HG02938 (cell line): Measurements from ENCODE around the gene ST6GALNAC5.
"Not testable (repeated sequence)": the region's sequence is repeated elsewhere in the genome, so short reads cannot be mapped to it uniquely, and the experiment has no call there.

ENCODE experiments used
- ATAC-seq: cut with Tn5 transposase; IDR thresholded peaks from one replicate; pipeline ENCODE4 v1.9.1; 2021; ENCODE audit warnings: mild to moderate bottlenecking, moderate library complexity; ENCODE audit not compliant: unreplicated experiment

ST6GALNAC5 gene

DNA sequence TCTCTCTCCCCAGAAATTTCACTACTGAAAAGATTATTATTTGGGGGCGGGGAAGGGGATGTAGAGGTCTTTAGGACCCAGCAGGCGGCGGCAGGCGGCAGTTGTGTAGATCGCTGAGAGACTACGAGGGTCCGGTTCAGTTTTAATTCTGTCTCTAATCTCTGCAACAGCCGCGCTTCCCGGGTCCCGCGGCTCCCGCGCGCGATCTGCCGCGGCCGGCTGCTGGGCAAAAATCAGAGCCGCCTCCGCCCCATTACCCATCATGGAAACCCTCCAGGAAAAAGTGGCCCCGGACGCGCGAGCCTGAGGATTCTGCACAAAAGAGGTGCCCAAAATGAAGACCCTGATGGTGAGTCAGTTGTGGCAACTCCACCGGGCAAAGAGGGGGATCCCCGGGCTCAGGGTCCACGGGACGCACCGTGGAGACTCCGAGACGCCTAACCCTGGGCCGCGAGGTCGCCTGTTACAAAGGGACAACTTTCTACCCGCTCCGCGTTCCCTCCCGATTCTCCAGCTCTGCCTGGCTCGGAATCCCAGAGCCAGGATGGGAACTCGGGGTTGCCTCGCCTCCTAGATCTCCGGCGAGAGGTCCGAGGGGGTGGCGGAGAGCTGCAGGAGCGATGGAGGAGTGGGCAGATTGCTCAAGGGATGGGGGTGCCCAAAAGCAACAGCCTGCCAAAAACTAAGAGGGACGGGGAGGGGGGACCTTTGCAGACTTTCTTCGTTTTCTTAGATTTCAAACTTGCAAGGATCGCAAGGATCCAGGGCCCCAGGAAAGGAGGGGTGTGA, at the start of gene ST6GALNAC5:
ST6GALNAC5 (plus strand) TSS at position 139 of the 789 bp plus-strand sequence.
- no peak for ATAC-seq

DNA sequence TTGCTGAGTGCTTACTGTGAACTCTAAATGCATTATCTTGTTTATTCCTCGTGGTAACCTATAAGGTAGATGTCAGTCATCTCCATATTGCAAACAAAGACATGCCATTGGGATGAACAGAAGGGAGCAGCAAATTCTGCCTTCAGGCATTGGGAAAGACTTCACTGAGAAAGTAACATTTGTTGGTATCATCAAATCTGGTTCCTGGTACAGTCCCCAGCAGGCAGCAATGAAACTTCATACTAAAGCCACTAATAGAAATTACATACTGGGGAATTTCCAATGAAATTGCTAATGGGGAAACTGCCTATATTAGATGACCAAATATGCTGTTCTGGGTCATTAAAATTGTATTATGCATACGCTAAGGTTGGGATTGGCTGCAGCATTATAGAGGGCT, 47.3 kb upstream of the ST6GALNAC5 start:
- ATAC-seq: no peak

DNA sequence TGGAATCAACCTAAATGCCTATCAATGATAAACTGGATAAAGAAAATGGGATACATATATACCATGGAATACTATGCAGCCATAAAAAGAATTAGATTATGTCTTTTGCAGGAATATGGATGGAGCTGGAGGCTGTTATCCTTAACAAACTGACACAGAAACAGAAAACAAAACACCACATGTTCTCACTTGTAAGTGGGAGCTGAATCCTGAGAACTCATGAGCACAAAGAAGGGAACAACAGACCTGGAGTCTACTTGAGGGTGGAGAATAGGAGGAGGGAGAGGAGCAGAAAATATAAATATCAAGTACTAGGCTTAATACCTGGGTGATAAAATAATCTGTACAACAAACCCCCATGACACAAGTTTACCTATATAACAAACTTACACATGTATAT, 44.3 kb upstream of the ST6GALNAC5 start:
- ATAC-seq: not testable (repeated sequence)

DNA sequence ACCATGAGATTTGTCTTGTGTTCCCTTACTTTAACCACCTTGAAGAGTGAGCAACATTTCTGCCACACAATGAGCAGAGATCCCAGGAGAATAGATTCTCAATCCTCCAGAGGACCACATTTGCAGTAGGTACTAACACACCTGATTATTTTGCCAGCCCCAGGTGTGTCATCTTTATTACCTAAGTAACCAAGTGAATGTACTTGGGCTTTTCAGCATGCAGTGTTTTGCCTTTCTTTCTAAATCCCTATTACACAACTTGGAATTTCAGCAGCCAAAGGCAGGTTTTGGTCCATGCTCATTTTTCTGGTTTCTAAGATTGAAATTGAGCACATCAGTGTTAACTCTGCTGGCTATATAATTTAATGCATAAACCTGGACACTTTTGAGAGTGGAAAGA, 43.2 kb upstream of the ST6GALNAC5 start:
- ATAC-seq: no peak

DNA sequence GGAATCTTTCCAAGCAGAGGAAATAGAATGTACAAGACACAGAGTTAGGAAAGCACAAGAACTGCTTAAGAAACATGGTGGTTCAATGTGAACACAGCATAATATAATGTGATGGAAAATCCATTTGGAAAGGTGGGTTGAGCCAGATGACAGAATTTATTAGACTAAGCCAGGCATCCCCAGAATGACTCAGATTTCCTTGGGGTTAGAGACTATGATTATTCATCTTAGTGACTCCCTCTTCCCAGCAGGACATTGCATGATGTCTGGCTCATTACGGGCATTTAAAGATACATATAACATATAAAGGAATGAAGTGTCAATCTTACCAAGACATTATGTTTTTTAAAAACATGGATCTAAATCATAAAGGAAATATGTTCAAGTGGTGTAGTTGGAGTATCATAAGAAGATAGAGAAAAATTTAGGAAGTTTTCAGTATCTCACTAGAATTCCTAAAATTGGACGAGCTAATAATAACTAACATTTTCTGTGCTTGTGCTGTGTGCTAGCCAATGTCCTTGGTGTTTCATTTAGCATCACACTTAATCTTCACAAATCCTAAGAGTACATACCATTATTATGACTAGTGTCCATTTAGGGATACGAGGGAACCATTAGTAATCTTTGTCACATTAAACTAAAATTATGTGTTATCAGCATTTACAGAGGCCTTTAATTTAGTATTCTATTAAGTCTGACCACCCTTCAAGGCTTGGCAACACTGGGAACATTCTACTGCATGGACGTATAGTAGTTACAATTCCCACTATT, 41.0 kb upstream of the ST6GALNAC5 start:
- ATAC-seq: no peak

DNA sequence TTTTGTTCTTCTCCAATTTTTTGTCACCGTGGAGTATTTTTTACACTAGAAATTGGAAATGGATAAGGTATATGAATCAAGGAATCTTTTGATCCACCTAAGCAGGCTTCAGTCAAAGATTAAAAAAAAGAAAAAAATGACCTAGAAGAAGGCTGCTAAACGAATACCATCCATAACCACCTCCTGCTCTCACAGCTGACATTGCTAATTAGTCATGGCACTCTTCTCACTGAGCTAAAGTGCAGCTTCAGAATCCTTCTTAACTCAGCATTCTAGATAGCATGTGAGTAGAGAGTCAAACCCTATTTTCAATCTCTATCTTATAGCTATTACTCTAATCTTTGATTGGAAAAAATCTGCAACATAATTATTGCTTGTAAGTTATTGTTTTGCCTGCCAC, 40.2 kb upstream of the ST6GALNAC5 start:
- no peak for ATAC-seq

DNA sequence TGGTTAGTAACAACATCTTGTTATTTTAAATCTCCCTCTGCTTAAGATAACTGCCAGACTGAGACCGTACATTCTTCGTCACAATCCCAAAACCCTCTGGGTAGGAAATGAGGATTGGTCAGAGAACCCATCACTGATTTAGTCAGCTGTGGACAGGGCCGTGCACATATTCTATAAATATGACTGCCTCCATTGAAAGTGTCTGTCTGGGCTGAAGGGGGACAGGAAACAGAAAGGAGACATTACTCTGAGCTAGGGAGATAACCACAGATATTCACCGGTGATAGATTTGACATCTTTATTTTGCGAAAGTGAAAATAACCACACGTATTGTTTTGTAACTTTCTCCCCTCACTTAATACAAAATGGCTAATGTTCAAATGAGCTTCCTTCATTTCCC, 36.9 kb upstream of the ST6GALNAC5 start:
- peak; percentile 92 for ATAC-seq

DNA sequence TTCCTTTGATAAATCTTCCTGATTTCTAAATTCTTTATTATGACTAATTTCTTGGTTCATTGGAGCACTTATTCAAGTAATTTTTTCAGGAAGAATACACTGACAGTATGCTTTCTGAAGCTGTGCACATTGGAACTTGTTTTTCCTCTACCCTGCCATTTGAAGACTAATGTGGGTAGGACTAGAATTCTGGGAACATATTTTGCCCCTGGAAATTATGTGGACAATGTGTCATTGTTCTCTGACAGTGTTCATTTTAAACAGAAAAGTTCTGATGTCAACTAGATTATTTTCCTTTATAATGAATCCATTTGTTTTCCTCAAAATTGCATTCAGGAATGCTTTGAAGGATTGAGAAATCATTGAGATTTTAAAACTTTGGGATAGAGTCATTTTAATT, 34.8 kb upstream of the ST6GALNAC5 start:
- ATAC-seq: no peak

DNA sequence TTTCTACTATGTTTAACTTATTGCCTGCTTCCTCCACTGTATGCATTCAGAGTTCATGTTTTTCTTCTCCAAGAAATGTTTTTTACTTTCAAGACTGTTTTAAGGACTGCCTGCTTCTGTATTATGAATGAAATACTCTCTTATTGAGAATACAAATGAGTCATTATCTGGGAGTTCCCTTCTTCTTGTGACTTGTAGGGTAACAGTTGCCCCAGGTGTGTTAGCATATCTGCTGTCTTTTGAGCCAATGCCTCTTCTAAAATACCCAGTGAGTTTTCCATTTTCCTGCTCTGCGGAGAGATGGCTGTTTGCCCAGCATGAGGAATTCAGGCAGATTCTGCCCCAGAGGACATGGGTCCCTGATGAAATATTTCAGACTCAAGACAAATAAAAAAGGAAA, 34.1 kb upstream of the ST6GALNAC5 start:
- ATAC-seq: no peak

DNA sequence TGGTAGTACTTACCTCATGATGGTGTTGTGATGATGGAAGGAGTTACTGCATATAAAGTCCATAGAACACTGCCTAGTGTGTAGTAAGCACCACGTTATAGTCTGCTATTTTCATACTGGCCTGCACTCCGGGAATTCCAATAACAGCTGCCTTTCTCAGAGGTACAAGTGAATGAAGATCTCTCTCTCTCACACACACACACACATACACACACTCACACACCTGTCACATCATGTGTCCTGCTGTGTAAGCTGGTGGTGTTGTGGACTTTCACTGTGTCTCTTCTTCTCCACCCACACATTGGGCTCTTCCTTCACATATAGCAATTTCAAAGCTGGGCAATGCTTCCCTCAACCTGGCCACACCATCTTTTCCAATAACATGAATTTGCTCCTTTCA, 33.4 kb upstream of the ST6GALNAC5 start:
- no peak for ATAC-seq

DNA sequence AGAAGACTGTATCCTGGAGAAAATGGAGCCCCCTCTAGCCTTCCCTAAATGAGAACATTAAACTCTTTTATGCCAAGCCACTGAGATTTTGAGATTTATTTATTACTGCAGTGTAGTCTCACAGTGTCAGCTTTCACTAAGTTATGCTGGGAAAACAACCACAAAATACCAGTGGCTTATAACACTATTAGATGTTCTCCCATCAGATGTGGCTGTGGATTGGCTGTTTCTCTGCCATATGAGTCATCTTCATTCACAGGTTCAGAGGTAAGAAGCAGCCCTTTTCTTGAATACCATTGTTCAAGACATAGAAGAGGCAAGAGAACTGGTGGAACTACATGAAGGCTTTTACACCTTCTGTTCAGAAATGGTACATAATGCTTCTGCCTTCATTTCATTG, 32.1 kb upstream of the ST6GALNAC5 start:
- ATAC-seq: no peak

DNA sequence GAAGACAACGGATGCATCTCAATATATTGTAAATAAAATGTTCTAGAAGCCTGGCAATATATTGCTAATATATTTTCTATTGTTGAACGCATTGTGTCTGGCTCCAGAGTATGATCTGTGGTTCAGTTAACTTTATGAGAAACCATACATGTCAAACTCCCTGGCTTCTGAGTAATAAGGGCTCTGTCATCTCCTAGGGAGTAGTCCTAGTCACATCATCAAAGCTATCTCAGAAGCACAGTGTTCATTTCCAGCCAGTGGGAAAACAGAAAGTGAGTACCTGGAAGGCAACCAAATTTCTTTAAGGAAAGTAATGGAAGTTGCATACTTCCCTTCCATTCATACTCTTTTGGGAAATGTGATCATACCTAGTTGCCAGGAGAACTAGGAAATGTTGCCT, 27.0 kb upstream of the ST6GALNAC5 start:
- no peak for ATAC-seq

DNA sequence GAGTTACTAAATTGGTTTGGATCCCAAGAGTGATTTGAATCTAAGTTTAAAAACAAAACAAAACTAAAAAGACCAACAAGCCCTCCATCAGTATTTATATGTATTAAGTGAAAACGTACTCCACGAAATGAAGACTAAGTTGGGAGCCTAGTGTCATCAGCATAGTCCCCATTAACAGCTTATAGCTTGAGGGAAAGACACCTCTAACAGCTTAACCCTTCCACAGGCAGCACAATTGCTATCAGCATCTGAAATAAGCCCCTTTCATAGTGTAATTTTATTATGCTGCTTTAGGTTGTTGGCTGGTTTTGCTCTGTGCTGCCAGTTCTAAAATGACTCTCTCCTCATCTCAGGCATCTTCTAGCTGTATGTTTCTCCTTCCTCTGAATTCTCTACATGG, 25.8 kb upstream of the ST6GALNAC5 start:
- no peak for ATAC-seq

DNA sequence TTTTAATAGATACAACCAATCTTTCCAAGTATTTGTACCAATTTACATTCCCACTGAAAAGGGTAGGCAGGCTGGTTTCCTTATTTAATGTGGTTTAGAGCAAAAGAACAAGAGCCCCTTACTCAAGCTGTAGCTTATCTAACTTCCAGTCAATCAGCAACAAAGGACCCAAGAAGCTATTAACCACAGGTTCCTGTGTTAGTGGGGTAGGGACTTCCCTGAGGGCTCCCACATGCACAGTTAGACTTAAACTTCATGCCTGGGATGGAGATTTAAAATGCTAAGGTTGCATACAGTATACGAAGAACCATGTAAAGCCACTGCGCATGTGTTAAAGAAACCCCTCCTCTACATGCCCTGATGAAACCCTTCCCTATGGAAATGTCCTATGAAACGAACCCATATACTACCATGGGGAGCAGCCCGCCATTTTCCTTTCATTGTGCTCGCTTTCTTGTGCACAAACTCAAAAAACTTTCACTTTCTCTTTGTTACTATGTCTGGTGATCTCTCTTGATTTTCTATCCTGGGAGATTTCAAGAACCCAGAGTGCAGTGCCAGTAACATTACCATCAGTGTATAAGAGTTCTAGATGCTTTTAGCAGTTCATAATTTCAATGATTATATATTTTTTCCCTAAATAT, 23.3 kb upstream of the ST6GALNAC5 start:
- ATAC-seq: no peak

DNA sequence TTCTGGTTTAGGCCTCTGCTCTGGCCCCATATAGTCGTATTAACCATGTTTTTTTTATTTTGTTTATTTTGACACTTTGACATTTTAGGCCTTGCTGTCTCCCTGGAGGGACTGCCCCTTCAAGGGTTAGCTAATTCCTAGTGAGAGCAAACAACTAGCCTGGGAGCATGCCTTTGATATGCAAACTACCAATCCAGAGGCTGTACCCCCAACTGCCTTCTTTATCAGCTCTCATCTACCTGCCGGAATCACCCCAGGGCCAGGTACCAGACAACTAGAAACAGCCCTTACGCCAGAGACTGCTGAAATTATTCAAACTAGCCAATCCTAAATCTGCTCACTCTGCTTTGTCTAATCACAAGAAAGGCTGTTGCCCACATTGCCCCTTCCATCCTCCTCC, 13.0 kb upstream of the ST6GALNAC5 start:
- ATAC-seq: no peak

DNA sequence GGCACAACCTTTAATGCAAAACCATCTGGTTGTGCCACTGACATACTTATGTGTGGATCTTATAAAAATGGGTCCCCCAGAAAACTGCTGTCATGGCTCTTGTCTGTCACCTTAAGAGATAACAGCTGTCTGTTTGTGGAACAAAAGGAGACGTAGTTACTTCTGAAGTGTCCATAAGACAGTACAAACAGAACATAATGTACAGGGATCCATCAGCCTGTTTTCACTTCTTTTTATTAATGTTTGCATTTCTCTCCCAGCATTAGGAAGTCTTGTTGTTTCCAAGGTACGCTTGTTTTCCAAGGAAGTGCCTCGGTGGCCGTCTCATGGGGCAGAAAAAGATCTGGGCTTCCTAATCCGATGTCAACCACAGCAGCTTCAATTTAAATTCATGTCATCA, 11.2 kb upstream of the ST6GALNAC5 start:
- no peak for ATAC-seq

DNA sequence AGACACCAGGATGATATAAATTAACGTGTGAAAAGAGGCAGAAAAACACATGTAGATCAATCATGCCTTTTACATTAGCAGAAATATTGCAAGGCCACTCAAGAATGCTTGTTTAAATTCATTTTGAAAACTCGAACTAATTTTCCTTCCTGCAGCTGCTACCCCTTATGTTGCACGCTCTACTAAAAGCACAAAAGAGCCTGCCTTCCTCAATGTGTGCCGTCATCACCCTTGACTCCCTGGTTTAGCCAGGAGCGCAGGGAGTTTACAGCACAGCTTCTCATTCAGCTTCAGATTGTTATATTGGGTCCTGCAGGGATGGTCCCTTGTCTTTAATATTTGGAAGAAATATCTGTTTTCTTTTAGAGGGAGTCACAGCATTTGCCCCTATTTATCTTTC, 10.1 kb upstream of the ST6GALNAC5 start:
- ATAC-seq: no peak

DNA sequence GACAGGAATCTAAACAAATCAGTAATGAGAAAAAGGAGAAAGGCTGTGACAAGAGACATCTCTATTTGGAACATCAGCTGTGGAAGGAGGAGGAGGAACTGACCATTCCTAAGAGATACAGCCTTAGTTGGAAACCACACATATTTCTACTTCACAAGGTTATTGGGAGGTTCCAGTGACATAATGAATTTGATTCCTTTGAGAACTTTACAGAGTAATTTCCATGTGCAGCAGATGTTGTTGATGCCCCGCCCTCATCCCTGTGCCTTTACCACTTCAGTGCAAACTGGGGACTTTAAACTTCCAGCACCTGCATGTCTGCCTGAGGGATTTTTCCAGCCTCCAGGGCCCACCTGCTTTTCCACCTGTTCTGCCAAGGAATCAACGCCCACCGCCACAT, 9.3 kb upstream of the ST6GALNAC5 start:
- no peak for ATAC-seq

DNA sequence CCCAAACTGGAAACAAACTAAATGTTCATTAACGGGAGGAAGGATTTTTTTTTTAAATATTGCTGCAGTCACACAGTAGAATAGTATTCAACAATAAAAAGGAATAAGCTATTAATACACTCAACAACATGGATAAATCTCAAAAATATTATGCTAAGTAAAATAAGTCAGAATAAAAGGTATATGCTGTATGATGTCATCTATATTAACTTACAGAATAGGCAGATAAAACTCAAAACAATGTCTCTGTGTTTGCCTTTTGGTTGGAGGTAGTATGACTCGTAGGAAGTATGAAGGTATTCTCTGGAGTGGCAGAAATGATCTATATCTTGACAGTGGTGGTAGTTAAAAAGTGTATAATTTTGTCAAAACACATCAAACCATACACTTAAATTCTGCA, 6.1 kb upstream of the ST6GALNAC5 start:
- ATAC-seq: no peak

DNA sequence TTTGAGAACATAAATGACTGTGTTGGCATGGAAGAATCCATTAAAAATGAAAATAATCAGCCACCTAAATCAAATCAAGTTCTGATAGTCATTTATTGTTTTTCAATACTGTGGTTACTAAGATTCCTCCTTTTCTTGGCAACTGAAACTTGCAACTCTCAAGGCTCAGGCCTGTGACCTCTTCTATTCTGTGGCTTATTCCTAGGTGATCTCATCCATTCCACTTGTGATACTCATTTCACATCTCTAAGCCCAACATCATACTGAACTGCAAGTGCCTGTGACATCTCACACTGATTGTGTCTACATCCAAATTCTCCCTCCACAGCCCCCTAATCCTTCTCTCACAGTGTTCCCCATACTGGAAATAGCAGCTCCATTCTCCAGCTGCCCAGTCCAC, 4.8 kb upstream of the ST6GALNAC5 start:
- ATAC-seq: no peak

DNA sequence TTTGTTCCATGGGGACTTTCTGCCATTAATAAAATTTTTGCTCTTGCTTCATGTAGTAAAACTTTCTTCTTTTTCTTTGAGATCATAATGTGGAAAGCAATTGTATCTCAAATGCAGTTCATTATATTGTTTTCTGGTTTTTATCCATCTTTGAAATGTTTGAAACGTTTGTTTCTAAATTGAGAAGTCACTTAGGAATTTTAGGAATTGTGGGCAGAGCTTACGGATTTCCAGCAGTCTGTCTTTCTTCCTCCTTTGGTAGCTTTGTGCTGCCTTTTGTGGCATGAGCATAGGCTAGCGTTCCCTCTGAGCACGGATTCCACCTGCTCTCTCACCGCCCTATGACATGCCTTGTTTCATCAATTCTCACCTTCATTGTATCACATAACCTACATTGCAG, 2.9 kb upstream of the ST6GALNAC5 start:
- ATAC-seq: no peak

DNA sequence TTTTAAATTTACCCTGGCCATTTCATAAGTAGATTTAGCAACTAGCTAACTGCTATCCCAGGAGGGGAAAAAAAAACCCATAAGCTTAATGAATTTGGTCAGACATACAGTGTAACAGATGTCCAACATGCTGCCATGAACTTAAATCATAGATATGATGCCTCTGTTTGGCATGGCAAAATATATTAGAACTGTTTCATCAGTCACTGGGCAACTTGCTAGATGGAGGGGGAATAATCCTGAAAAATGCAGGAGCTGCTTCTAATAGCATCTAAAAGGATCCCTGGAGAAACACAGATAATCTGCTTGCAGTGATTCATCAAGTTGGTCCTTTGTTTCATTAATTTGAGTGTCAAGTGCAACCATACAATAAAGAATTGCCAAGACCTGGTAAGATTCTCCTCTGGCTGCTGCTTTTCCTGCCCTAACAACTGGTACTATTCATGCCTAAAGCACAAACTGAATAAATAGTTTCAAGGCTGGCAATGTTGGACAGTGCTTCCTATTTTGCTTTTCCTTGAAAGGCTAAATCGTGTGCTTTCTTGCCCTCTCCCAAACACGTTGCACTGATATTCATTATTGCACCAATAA, 1.5 kb upstream of the ST6GALNAC5 start:
- no peak for ATAC-seq
